ENCODE data around the gene SLC25A26.

SLC25A26 gene

DNA sequence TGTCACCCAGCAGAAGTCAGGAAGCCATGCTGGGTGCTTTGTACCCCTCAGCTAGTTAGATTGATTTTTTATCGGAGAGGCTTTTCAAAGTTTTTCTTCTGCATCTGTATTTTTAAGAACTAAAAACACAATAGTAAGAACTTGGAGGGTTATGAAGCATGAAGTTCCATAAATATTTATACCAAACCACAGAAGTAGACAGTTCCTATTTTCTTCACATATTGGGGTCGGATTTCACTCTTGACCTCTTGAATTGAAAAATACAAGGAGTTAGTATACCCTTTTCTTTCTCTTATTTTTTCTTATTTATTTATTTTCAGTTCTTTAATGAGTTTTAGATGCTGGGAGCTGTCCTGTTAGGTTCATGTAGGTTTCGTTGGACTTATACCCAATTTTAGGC lies 35.1 kb downstream of the SLC25A26 start:
- TF ChIP-seq, protein P1, sequence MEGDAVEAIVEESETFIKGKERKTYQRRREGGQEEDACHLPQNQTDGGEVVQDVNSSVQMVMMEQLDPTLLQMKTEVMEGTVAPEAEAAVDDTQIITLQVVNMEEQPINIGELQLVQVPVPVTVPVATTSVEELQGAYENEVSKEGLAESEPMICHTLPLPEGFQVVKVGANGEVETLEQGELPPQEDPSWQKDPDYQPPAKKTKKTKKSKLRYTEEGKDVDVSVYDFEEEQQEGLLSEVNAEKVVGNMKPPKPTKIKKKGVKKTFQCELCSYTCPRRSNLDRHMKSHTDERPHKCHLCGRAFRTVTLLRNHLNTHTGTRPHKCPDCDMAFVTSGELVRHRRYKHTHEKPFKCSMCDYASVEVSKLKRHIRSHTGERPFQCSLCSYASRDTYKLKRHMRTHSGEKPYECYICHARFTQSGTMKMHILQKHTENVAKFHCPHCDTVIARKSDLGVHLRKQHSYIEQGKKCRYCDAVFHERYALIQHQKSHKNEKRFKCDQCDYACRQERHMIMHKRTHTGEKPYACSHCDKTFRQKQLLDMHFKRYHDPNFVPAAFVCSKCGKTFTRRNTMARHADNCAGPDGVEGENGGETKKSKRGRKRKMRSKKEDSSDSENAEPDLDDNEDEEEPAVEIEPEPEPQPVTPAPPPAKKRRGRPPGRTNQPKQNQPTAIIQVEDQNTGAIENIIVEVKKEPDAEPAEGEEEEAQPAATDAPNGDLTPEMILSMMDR (IDR thresholded peaks at IDR 0.05), result no peak
- H3K27ac ChIP-seq, result no peak overlapping the region
- DNase-seq (ENCODE audit: low spot score), result no peak
- no peak overlapping the region for H3K4me3 ChIP-seq

DNA sequence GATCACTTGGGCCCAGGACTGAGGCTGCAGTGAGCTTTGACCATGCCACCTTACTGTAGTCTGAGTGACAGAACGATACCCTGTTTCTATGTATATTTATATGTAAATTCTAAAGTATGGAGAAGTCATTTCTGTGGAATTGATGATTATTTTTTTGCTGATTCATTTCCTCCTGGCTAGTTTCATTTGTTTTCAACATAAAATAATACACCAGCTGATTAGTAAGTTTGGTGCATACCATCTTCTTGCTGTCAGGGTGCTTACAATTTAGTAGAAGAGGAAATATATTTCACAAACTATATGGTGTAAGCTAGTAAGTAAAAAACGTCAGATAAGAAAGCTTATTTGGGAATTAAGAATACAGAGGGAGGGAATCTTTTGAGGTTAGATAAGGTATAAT lies 36.0 kb downstream of the SLC25A26 start:
- no peak overlapping the region for H3K4me3 ChIP-seq
- TF ChIP-seq, protein P1 (IDR thresholded peaks at IDR 0.05), result no peak
- no peak overlapping the region for H3K27ac ChIP-seq
- DNase-seq (ENCODE audit: low spot score), result no peak

DNA sequence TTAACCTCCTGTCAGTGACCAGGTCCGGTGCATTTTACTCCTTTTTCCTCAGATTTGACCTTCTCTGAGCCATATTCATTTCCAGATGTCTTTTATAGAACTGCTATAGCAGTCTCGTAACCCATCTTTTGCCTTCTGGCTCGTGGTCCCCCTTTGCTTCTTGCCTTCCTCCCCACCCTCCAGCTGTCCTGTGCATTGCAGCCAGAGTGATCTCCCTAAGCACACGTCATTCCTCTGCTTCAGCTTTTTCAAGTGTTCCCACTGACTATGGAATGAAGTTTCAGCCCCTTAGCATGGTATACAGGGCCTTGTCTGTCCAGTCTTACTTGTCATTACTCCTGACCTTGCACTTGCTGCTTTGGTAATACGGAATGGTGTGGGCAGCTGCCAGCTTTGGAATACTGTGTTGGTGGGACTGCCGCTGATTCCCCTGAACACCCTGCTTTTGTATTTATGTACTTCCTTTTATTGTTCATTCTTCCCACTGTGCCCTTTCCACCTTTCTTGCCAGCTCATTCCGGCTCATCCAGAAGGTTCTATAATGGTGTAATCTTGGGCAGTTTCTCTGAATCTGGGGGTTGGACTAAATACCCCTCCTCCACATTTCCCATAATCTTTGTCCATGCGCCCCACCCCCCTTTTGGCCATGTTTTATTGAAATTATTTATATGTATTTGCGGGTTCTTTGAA lies 38.9 kb downstream of the SLC25A26 start:
- TF ChIP-seq, protein P1 (IDR thresholded peaks at IDR 0.05), result no peak
- Histone ChIP-seq H3K27ac (no peak overlapping the region), H3K4me3 (no peak overlapping the region)
- DNase-seq (ENCODE audit: low spot score), result no peak

DNA sequence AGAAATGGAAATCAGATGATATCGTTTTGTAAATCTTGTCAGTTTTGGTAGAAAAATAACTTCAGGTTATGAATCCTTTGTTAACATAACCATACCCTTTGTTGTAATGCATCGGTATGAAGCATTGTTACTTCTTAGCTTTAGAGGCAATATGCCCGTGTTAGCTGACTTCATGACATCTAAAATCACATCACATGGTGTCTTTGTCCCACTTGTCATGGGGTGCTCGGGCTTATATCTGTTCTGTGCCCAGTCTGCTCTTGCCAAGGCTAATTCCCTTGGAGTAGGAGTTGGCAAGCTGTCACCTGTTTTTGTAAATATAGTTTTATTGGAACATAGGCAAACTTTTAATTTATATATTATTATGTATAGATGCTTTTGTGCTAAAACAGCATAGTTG lies 39.6 kb downstream of the SLC25A26 start:
- no peak for DNase-seq (ENCODE audit: low spot score)
- Histone ChIP-seq H3K27ac (no peak overlapping the region), H3K4me3 (no peak overlapping the region)
- TF ChIP-seq, protein P1 (IDR thresholded peaks at IDR 0.05), result no peak

DNA sequence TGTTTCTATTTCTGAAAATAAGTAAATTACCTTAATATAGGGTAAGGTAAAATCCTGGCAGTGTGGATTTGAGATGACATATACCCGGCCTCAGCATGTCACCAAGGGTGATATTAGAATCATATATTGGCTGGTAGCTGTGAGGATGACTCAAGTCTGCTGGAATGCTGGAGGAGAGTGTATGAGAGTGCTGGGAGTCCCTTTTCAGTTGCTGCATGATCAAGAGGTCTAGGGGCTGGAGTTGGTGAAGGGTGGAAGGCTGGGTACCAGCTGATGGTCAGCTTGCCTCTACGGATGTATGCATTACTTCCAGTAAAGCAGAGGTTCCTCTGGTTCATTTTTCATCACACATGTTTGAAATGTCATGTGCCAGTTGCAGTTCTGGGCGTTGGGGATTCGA lies 40.6 kb downstream of the SLC25A26 start:
- TF ChIP-seq, protein P1 (IDR thresholded peaks at IDR 0.05), result no peak
- Histone ChIP-seq H3K27ac (no peak overlapping the region), H3K4me3 (no peak overlapping the region)
- DNase-seq (ENCODE audit: low spot score), result no peak

DNA sequence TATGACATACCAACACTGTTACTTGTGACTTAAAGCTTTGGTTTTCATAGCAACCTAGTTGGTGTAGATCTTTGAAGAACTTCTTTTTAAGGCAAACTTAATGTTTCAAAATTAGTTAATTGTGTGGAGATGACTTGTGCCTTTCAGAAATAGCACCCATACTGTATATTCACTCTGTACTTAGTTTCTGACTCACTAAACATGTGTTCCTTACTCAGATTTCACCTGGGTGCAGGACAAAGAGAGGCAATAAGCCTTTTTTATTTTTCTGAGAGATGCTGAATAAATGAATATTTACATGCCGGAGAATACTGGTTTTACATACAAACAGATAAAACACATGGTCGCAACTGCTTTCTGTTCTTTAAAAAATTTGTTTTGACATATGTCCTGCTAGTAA lies 44.8 kb downstream of the SLC25A26 start:
- DNase-seq (ENCODE audit: low spot score), result no peak
- Histone ChIP-seq H3K27ac (no peak overlapping the region), H3K4me3 (no peak overlapping the region)
- TF ChIP-seq, protein P1 (IDR thresholded peaks at IDR 0.05), result no peak

DNA sequence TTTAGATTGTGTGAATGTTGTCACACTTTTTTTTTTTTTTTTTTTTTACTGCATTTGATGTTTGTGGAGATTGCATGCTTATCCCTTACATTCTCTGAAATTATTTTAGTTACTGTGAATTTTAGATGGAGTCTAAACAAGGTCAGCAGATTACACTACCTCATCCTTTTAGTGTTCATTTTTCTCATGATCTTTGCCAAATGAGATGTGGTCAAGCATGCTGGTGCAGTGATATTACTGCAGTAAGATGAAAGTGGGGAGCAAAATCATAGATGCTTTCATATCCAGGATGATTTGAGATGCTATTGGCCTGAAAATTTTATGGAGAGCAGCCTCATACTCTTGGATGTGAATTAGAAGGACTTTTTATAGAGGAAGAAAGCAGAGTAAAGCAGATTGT lies 45.8 kb downstream of the SLC25A26 start:
- no peak for DNase-seq (ENCODE audit: low spot score)
- Histone ChIP-seq H3K4me3 (no peak overlapping the region), H3K27ac (no peak overlapping the region)
- TF ChIP-seq, protein P1 (IDR thresholded peaks at IDR 0.05), result no peak
